Progenitor cell of endocrine pancreas (in vitro differentiated cells): ENCODE data around the gene C1orf74. TPM values are rescaled to one million over a fixed set of nuclear protein-coding genes. Genes with fewer than 3 reads are reported as not detected.

Experiments
- DNase-seq: peaks from one replicate; pipeline ENCODE4 v3.0.0; 2021; ENCODE audit warnings: low spot score; ENCODE audit not compliant: unreplicated experiment
- H3K27ac Mint-ChIP-seq: 2 replicates; pipeline ENCODE4 v1.8.0; 2021; ENCODE audit warnings: mild to moderate bottlenecking, moderate library complexity, mixed read lengths
- H3K27me3 Mint-ChIP-seq: 2 replicates; pipeline ENCODE4 v1.8.0; 2021; ENCODE audit warnings: mixed read lengths
- H3K36me3 Mint-ChIP-seq: 2 replicates; pipeline ENCODE4 v1.8.0; 2022; ENCODE audit warnings: mixed read lengths; ENCODE audit not compliant: insufficient read depth
- H3K4me1 Mint-ChIP-seq: 2 replicates; pipeline ENCODE4 v1.8.0; 2021; ENCODE audit warnings: low read depth, mixed read lengths
- H3K4me3 Mint-ChIP-seq: 2 replicates; pipeline ENCODE4 v1.8.0; 2021; ENCODE audit warnings: low read depth, mild to moderate bottlenecking, moderate library complexity, mixed read lengths
- H3K9me3 Mint-ChIP-seq: 2 replicates; pipeline ENCODE4 v1.8.0; 2021; ENCODE audit warnings: low read depth, mixed read lengths
- total RNA-seq: library from RNA; stranded (reverse); gene quantifications from 2 replicates; pipeline ENCODE4 v1.2.1, GENCODE V29; 2021
- TF ChIP-seq, protein P1 (sequence below): fragments of 200-600 bp; sonication (generic); IDR thresholded peaks from one replicate; pipeline ENCODE4 v1.5.0; 2021; ENCODE audit warnings: antibody characterized with exemption, mild to moderate bottlenecking; ENCODE audit not compliant: unreplicated experiment

Gene C1orf74
- total RNA-seq, 1 donor from 2014 or later, result 2.5 TPM

GRCh38 chr1:209817691-209818090 is 33.3 kb upstream of the C1orf74 start:
- Mint-ChIP-seq H3K4me1 (peaks cover under 1% of the 10 kb centered on the region), H3K36me3 (no peaks in the 10 kb centered on the region), H3K27me3 (peaks cover 24% of the 10 kb centered on the region), H3K4me3 (no peak overlapping the region), H3K9me3 (no peaks in the 10 kb centered on the region), H3K27ac (no peak overlapping the region)
- TF ChIP-seq, protein P1, sequence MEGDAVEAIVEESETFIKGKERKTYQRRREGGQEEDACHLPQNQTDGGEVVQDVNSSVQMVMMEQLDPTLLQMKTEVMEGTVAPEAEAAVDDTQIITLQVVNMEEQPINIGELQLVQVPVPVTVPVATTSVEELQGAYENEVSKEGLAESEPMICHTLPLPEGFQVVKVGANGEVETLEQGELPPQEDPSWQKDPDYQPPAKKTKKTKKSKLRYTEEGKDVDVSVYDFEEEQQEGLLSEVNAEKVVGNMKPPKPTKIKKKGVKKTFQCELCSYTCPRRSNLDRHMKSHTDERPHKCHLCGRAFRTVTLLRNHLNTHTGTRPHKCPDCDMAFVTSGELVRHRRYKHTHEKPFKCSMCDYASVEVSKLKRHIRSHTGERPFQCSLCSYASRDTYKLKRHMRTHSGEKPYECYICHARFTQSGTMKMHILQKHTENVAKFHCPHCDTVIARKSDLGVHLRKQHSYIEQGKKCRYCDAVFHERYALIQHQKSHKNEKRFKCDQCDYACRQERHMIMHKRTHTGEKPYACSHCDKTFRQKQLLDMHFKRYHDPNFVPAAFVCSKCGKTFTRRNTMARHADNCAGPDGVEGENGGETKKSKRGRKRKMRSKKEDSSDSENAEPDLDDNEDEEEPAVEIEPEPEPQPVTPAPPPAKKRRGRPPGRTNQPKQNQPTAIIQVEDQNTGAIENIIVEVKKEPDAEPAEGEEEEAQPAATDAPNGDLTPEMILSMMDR, result no peak
- no peak for DNase-seq

DNA sequence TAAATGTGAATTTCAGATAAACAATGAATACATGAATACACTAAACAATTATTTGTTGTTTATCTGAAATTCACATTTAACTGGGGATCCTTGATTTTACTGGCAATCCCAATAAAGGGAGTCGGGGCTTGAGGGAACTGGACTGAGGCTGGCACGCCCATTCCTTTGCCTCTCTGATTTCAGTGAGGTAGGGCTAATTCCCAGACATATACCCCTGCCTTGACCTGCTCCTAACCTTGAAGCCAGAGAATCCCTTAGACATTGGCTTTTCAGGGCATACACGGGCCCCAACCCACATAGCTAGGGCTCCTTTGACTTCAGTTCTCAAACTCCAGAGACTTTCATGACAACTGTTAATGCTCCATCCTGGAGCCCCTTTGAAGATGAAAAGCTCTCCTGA is 32.6 kb upstream of the C1orf74 start:
- no peak overlapping the region for H3K27ac Mint-ChIP-seq
- H3K4me1 Mint-ChIP-seq, result no peaks in the 10 kb centered on the region
- no peaks in the 10 kb centered on the region for H3K36me3 Mint-ChIP-seq
- no peak overlapping the region for H3K4me3 Mint-ChIP-seq
- TF ChIP-seq, protein P1, result no peak
- H3K9me3 Mint-ChIP-seq, result no peaks in the 10 kb centered on the region
- H3K27me3 Mint-ChIP-seq, result peaks cover 22% of the 10 kb centered on the region
- no peak for DNase-seq

DNA sequence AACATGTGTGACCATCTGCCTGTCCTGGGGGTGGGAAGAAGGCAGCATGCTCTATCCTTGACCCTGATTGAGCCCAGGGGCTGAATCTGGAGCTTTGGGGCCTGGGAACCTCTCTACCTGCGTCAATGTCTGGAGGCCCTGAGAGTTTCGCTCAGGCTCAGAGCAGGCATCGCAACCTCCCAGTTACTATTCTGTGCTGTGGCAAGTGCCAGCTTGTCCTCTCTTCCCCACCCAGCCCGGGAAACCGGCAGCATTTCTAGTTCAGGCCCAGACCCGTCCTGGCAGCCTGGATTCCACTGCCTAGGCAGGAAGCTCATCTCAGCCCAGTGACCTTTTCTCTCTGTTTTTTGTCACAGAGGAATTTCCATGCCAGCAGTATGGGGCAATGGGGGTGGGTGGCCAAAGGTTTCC is 31.6 kb upstream of the C1orf74 start:
- Mint-ChIP-seq H3K27me3 (peaks cover 17% of the 10 kb centered on the region), H3K4me1 (no peaks in the 10 kb centered on the region), H3K4me3 (no peak overlapping the region), H3K36me3 (no peaks in the 10 kb centered on the region), H3K9me3 (no peaks in the 10 kb centered on the region), H3K27ac (peak overlapping the region; percentile 29)
- DNase-seq, result no peak
- TF ChIP-seq, protein P1, result no peak

DNA sequence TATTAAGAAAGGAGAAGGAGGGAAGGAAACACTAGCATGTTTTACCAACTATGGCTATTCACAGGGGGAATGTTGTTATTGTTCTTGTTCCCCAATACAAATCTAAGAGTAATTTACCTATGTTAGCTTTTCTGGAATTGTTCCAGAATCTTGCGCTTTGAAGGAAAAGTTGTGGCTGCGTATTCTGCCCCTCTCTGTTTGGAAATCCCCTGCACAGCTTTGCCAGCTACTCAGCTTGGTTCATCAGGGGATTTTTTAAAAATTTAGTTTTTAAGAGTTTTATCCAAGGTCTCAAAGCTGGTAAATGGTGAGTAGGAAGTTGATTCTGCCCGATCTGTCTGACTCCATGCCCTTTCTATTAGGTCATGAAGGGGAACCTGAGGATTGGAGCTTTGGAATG is 31.1 kb upstream of the C1orf74 start:
- no peaks in the 10 kb centered on the region for H3K36me3 Mint-ChIP-seq
- no peak overlapping the region for H3K4me3 Mint-ChIP-seq
- no peaks in the 10 kb centered on the region for H3K9me3 Mint-ChIP-seq
- H3K4me1 Mint-ChIP-seq, result peaks cover 2% of the 10 kb centered on the region
- TF ChIP-seq, protein P1, result no peak
- H3K27ac Mint-ChIP-seq, result no peak overlapping the region
- H3K27me3 Mint-ChIP-seq, result peaks cover 12% of the 10 kb centered on the region
- DNase-seq, result no peak

GRCh38 chr1:209813902-209814301 is 29.5 kb upstream of the C1orf74 start:
- TF ChIP-seq, protein P1, result no peak
- peaks cover 2% of the 10 kb centered on the region for H3K4me1 Mint-ChIP-seq
- no peak overlapping the region for H3K4me3 Mint-ChIP-seq
- H3K36me3 Mint-ChIP-seq, result no peaks in the 10 kb centered on the region
- no peaks in the 10 kb centered on the region for H3K9me3 Mint-ChIP-seq
- peaks cover 5% of the 10 kb centered on the region for H3K27me3 Mint-ChIP-seq
- no peak for DNase-seq
- H3K27ac Mint-ChIP-seq, result no peak overlapping the region
